Renal cortex interstitium (tissue), 11 donors: Measurements from ENCODE around the gene YIF1B. TPM values are rescaled to one million over a fixed set of nuclear protein-coding genes. Genes with fewer than 3 reads are reported as not detected.
A peak's percentile ranks its signal among the peaks of the same experiment; 100 is the strongest.
"Not testable (repeated sequence)": the region's sequence is repeated elsewhere in the genome, so short reads cannot be mapped to it uniquely, and the experiment has no call there.

Source experiments
- DNase-seq, 11 donors: peaks; one replicate each; pipeline ENCODE4 v3.0.0-alpha.2; 2013; ENCODE audit warnings: low read depth in 9 of 11, low spot score in 4 of 11; ENCODE audit errors: extremely low read depth in 1 of 11
- polyA plus RNA-seq, 3 donors: library from polyadenylated mRNA; unstranded; fragments of 120-200 nt; gene quantifications; one replicate each; pipeline ENCODE4 v1.2.1, GENCODE V29; 2013; ENCODE audit not compliant: insufficient read length in 3 of 3

YIF1B gene
- polyA plus RNA-seq, 3 donors = 23.0 to 39.5 (median 33.8) TPM

DNA sequence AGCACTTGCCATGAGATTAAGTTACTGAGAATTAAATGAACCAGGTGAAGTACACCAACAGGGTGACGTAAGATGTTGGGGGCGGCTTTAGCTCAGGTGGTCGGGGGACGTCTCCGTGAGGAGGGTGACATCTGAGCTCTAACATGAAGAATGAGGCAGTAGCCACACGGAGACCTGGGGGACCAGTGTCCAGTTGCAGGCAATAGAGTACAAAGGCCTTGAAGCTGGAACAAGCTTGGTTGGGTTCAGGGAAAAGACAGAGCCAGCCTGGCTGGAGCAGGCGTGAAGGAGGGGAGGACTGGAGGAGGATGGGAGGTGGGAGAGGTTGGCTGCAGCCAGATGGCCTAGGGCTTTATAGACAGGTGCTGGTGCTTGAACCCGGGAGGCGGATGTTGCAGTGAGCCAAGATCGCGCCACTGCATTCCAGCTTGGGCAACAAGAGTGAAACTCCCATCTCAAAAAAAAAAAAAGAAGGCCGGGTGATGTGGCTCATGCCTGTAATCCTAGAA lies 49.8 kb downstream of the YIF1B start:
- DNase-seq = no peak

DNA sequence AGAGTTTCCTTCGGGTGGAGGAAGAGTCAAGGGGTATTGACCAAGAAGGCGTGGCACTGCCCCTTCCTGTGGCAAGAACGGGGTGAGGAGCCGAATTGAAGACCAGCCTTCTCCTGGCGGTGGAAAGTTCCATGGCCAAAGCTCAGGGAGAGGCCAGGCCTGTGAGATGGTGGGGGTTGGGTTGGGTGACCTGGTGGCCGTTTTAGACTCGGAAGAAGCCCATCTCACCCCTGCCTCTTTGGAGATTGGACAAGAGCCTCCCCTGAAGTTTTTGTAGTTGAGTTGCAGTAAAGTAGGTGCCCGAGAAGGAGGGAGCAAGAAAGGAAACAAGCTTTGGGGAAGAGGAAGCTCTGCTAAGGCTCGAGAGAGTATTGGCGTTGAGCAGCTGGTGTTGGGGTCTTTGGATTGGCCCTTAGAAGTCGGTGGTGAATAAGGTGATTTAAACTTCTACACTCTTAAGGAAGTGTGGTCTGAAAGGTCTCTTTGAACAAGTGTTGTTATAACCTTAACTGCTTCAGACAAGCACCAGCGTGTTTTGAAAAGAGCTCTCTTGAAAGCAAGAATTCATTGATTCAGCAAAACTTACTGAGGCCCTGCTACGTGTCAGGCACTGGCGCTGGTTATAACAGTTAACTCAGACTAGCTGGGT lies 50.4 kb downstream of the YIF1B start:
- no peak for DNase-seq

DNA sequence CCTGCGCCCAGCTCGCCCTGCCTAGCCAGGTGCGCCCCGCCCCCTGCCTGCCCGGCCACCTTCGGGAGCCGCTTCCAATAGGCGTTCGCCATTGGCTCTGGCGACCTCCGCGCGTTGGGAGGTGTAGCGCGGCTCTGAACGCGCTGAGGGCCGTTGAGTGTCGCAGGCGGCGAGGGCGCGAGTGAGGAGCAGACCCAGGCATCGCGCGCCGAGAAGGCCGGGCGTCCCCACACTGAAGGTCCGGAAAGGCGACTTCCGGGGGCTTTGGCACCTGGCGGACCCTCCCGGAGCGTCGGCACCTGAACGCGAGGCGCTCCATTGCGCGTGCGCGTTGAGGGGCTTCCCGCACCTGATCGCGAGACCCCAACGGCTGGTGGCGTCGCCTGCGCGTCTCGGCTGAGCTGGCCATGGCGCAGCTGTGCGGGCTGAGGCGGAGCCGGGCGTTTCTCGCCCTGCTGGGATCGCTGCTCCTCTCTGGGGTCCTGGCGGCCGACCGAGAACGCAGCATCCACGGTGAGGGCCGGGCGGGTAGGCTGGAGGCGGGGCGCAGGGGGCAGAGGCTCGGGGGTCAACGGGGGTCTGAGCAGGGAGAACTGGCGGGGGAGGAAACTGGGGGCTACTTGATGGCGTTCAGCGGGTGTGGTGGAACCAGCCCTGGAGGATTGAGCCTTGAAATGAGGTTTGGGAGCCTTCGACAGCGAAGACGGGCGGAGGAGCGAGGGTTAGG lies 51.1 kb downstream of the YIF1B start, which contains the start of gene SPINT2:
SPINT2 (plus strand) TSS at position 88 of the 727 bp plus-strand sequence; CDS start at position 408, 320 bp downstream.
- DNase-seq = peak in 3 of 11 donors; percentile 41 to 68 (median 66)

DNA sequence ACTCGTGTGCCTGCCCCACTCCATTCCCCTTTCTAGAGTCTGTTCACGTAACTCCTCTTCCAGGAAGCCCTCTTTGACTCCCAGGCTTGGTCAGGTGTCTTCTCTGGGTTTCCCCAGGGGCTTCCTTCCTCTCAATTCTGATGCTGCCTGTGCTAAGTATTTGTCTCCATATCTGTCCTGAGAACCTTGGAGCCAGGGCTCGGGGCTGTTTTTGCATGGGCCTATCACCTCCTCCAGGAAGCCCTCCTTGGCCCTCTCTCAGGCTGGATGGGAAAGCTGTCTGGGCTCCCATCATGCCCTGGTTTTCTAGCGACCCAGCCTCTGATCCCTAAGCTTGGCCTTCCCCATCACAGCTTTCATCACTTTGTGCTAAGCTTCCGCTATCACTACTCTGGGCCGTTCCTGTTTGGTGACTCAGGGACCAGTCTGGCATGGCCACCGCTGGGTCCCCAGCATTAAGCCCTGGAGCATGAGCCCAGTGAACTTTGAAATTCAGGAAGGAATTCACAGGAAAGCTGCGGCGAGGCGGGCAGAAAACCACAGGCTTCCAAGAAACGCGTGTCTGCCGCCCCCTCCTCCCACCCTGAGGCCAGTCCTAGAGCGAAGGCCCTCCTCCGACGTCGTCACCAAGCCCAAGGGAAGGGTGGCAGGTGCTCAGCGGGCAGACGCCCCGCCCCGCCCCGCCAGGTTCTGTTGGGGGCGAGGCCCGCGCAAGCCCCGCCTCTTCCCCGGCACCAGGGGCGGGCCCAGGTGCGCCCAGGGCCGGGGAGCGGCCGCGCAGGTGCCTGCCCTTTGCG lies 51.9 kb downstream of the YIF1B start:
- peak in 2 of 11 donors; percentile 77 to 79 for DNase-seq

DNA sequence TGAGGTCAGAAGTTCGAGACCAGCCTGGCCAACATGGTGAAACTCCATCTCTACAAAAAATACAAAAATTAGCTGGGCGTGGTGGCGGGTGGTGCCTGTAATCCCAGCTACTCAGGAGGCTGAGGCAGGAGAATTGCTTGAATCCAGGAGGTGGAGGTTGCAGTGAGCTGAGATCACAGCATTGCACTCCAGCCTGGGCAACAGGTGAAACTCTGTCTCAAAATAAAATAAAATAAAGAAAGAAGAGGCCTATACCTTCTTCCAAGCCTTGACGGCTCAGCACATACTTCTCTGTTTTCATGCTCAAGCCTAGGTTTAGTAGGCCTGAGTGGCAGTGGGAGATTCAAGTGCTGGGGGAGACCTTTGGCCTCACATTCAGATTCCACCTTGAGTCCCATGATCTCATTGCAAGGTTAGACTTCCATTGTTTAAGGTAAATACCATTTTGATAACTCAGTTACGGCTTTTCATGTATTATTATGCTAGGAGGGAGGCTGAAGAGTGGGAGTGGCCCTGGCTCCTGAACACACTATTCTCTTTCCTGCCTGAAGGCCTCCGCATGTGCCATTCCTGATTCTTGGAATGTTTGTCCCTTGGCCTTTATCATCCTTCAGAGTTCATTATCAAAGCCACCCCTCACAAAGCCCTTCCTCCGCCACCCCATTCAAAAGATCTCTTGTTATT lies 53.0 kb downstream of the YIF1B start:
- DNase-seq = no peak

DNA sequence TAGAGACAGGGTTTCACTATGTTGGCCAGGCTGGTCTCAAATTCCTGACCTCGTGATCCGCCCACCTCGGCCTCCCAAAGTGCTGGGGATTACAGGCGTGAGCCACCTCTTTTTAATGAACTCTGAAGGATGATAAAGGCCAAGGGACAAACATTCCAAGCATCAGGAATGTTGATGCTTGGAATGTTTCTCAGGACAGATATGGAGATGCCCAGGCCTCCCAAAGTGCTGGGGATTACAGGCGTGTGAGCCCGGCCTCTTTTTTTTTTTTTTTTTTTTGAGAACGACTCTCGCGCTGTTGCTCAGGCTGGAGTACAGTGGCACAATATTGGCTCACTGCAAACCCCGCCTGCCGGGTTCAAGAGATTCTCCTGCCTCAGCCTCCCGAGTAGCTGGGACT lies 53.8 kb downstream of the YIF1B start:
- not testable (repeated sequence) for DNase-seq

DNA sequence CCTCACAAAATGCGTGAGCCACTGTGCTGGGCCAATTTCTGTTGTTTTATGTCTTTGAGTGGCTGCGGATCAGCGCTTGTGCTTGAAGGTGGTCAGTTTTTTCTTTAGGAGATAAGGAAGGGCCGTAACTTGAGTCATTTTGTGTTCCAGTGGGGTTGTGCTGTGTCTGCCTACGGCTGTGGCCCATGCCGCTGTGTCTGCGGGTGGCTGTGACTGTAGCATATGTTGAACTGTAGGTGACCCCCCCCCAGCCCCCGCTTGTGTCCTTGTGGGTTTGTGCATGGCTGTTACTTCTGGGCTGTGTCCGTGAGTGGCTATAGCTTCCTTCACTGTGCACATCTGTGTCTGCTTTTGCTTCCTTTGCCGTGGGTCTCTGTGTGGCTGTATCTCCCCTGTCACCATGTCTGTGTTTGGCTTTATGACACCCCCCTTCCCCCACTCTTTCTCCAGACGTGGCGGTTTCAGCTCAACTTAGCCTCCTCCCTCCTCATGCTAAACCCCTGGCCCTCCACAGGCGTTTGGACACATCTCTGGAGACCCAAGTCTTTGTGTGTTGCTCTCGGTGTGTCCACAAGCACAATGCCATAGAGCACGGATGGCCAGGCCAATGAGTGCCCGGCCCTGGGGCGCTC lies 60.2 kb downstream of the YIF1B start:
- no peak for DNase-seq

DNA sequence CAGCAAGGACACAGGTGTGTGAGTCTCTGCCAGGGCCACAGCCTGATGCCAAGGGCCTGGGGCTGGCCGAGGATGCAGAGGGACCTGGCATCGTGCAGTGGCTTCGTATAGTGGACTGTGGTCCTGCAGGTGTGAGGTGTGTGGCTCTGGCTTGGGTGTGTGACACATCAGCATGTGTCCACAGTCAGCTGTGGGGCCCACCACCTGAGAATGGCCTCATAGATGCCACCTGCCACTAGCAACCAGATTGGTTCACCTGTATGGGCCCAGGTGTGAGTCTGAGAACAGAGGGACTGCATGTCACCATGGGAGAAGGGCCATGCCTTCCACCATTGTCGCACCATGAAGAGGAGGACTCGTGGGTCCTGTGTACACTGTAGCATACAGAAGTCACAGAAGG lies 62.0 kb downstream of the YIF1B start:
- DNase-seq = no peak

Other genes with a start within 250 kb of the YIF1B start
- 1 to 10 TPM; 1.2 to 1.6 (median 1.6) TPM for gene DPF1, start 91.7 kb downstream of the YIF1B start, polyA plus RNA-seq
- 10 to 100 TPM in 1 of 3 donors, 1 to 10 TPM in 2; 5.8 to 10.2 (median 7.8) TPM for gene PPP1R14A, start 59.6 kb downstream of the YIF1B start, polyA plus RNA-seq
- gene SPINT2, start 51.4 kb downstream of the YIF1B start, polyA plus RNA-seq = 100 to 1,000 TPM; 289 to 347 (median 320) TPM
- gene C19orf33, start 11.7 kb downstream of the YIF1B start, polyA plus RNA-seq = 10 to 100 TPM in 1 of 3 donors, 1 to 10 TPM in 2; 4.8 to 11.3 (median 10.0) TPM
- 1 to 10 TPM; 3.0 to 4.0 (median 3.1) TPM for gene KCNK6, start 3.9 kb upstream of the YIF1B start, polyA plus RNA-seq
- gene CATSPERG, start 19.9 kb upstream of the YIF1B start, polyA plus RNA-seq = 10 to 100 TPM in 1 of 3 donors, 1 to 10 TPM in 2; 4.6 to 11.6 (median 5.6) TPM
- gene PSMD8, start 58.6 kb upstream of the YIF1B start, polyA plus RNA-seq = 100 to 1,000 TPM; 152 to 180 (median 155) TPM
- 1 to 10 TPM in 1 of 3 donors, under 1 TPM in 2; 0.40 to 1.0 (median 0.63) TPM for gene GGN, start 72.1 kb upstream of the YIF1B start, polyA plus RNA-seq
- 1 to 10 TPM in 1 of 3 donors, under 1 TPM in 2; 0.80 to 1.6 (median 0.90) TPM for gene SPRED3, start 72.8 kb upstream of the YIF1B start, polyA plus RNA-seq
- gene FAM98C, start 87.1 kb upstream of the YIF1B start, polyA plus RNA-seq = 10 to 100 TPM; 10.4 to 20.5 (median 15.0) TPM
- 1 to 10 TPM in 2 of 3 donors, under 1 TPM in 1; 0.79 to 1.2 (median 1.0) TPM for gene RASGRP4, start 110.3 kb upstream of the YIF1B start, polyA plus RNA-seq
- 1 to 10 TPM; 4.4 to 7.1 (median 5.3) TPM for gene RYR1, start 117.7 kb upstream of the YIF1B start, polyA plus RNA-seq